HCT116 (cell line): ENCODE measurements around the gene TBC1D2.

Source experiments
- CEBPB ChIP-seq: IDR thresholded peaks from 2 replicates; pipeline ENCODE4 v1.6.1; 2012; ENCODE audit warnings: low read depth
- CTCF ChIP-seq, 3 experiments: fragments of 200-600 bp in 1 of 3; sonication (generic) in 1 of 3; IDR thresholded peaks in 2 of 3; conservative IDR thresholded peaks in 1 of 3; 2 replicates each; pipeline ENCODE4 v1.5.1; 2012 to 2017; ENCODE audit warnings: low read depth in 2 of 3, low read length in 2 of 3, antibody characterized with exemption in 1 of 3, borderline replicate concordance in 1 of 3, control low read depth in 1 of 3, mild to moderate bottlenecking in 1 of 3, mixed read lengths in 1 of 3, mixed run types in 1 of 3, moderate library complexity in 1 of 3; ENCODE audit not compliant: insufficient read depth in 1 of 3
- POLR2AphosphoS5 ChIP-seq: IDR thresholded peaks from 2 replicates; pipeline ENCODE4 v1.6.1; 2011; ENCODE audit warnings: mild to moderate bottlenecking, low read depth, low read length, moderate library complexity

GRCh38 chr9:98201102-98201501 lies 54.3 kb downstream of the TBC1D2 start:
- no peak for TF ChIP-seq CEBPB
- TF ChIP-seq CTCF (IDR thresholded peaks at IDR 0.05 in 2 of 3, conservative IDR thresholded peaks at IDR 0.05 in 1 of 3; ENCODE audit: borderline replicate concordance in 1 of 3, insufficient read depth in 1 of 3, low read depth in 2 of 3, low read length in 2 of 3), result no peak
- TF ChIP-seq POLR2AphosphoS5, result no peak
